Neural progenitor cell (in vitro differentiated cells): ENCODE data around the gene KIF3B.

ENCODE experiments used
- CTCF ChIP-seq: fragments of 200-600 bp; sonication (generic); IDR thresholded peaks from 2 replicates; pipeline ENCODE4 v1.5.1; 2017; ENCODE audit warnings: antibody characterized with exemption, mild to moderate bottlenecking
- EZH2 ChIP-seq: fragments of 200-600 bp; sonication (generic); IDR thresholded peaks from 2 replicates; pipeline ENCODE4 v1.6.1; 2017; ENCODE audit warnings: antibody characterized with exemption, mild to moderate bottlenecking, moderate library complexity
- EZH2phosphoT487 ChIP-seq: fragments of 200-600 bp; sonication (generic); IDR thresholded peaks from 2 replicates; pipeline ENCODE4 v1.6.1; 2017; ENCODE audit warnings: antibody characterized with exemption

- TF ChIP-seq EZH2phosphoT487 = no peak
- no peak for TF ChIP-seq CTCF
- TF ChIP-seq EZH2 = no peak
Measured at GRCh38 chr20:32337937-32338661, 60.6 kb downstream of the KIF3B start.
